ACC112 (cell line): ENCODE results near the gene CENPM.
A peak's percentile ranks its signal among the peaks of the same experiment; 100 is the strongest.

ENCODE experiments used
- H2AFZ ChIP-seq: fragments of 200-600 bp; sonication (generic); one replicate; pipeline ENCODE4 v1.6.0; 2017; ENCODE audit warnings: antibody characterized with exemption, low read length; ENCODE audit not compliant: unreplicated experiment
- H3K27ac ChIP-seq: fragments of 200-600 bp; sonication (generic); 2 replicates; pipeline ENCODE4 v1.5.1; 2014; ENCODE audit warnings: low read depth, mild to moderate bottlenecking, antibody characterized with exemption, low read length, moderate library complexity
- H3K27me3 ChIP-seq: fragments of 200-600 bp; sonication (generic); 2 replicates; pipeline ENCODE4 v1.6.1; 2014; ENCODE audit warnings: mild to moderate bottlenecking, antibody characterized with exemption, low read length, moderate library complexity, mixed read lengths; ENCODE audit not compliant: insufficient read depth
- H3K36me3 ChIP-seq: fragments of 200-600 bp; sonication (generic); 2 replicates; pipeline ENCODE4 v1.6.1; 2016; ENCODE audit warnings: mild to moderate bottlenecking, antibody characterized with exemption, low read length, moderate library complexity, mixed read lengths; ENCODE audit not compliant: insufficient read depth
- H3K4me1 ChIP-seq: fragments of 200-600 bp; sonication (generic); one replicate; pipeline ENCODE4 v1.6.1; 2016; ENCODE audit warnings: low read length, mixed read lengths; ENCODE audit not compliant: insufficient read depth, unreplicated experiment, control insufficient read depth
- H3K4me3 ChIP-seq: fragments of 200-600 bp; sonication (generic); 2 replicates; pipeline ENCODE4 v1.5.1; 2014; ENCODE audit warnings: mild to moderate bottlenecking, low read depth, low read length
- H3K79me2 ChIP-seq: fragments of 200-600 bp; sonication (generic); one replicate; pipeline ENCODE4 v1.6.0; 2016; ENCODE audit warnings: low read length; ENCODE audit not compliant: control insufficient read depth, unreplicated experiment, insufficient read depth

Gene CENPM

GRCh38 chr22:41946629-41947423 is at the start of gene CENPM:
TSS of gene CENPM (minus strand) at chr22:41947152. CDS start at chr22:41947076, 76 bp downstream.
- H3K79me2 ChIP-seq, result peaks cover 5% of the 10 kb centered on the region
- no peaks in the 10 kb centered on the region for H3K27me3 ChIP-seq
- peaks cover 7% of the 10 kb centered on the region for H3K4me1 ChIP-seq
- peak within 1 kb of the TSS; percentile 93 for H3K4me3 ChIP-seq
- peak within 1 kb of the TSS; percentile 84 for H2AFZ ChIP-seq
- 0 out of 2 replicates have a peak, but pooled peaks cover 2% of the 10 kb centered on the region for H3K36me3 ChIP-seq
- H3K27ac ChIP-seq, result peak within 1 kb of the TSS; percentile 57; the same call in 1 of the 2 replicates

- H3K27me3 ChIP-seq, result no peaks in the 10 kb centered on the region
- no peak overlapping the region for H3K27ac ChIP-seq
- H3K4me1 ChIP-seq, result no peaks in the 10 kb centered on the region
- no peaks in the 10 kb centered on the region for H3K79me2 ChIP-seq
- no peaks in the 10 kb centered on the region for H3K36me3 ChIP-seq
- no peak overlapping the region for H3K4me3 ChIP-seq
- H2AFZ ChIP-seq, result no peak overlapping the region
Measured at GRCh38 chr22:41995211-41995610, 48.3 kb upstream of the CENPM start.

- no peaks in the 10 kb centered on the region for H3K27me3 ChIP-seq
- no peaks in the 10 kb centered on the region for H3K4me1 ChIP-seq
- H3K27ac ChIP-seq, result no peak overlapping the region
- no peak overlapping the region for H2AFZ ChIP-seq
- H3K4me3 ChIP-seq, result no peak overlapping the region
- H3K36me3 ChIP-seq, result no peaks in the 10 kb centered on the region
- H3K79me2 ChIP-seq, result no peaks in the 10 kb centered on the region
Measured at GRCh38 chr22:41992496-41992895, 45.5 kb upstream of the CENPM start.

GRCh38 chr22:41991111-41991510 is 44.2 kb upstream of the CENPM start:
- H3K4me1 ChIP-seq, result no peaks in the 10 kb centered on the region
- no peaks in the 10 kb centered on the region for H3K27me3 ChIP-seq
- no peaks in the 10 kb centered on the region for H3K79me2 ChIP-seq
- H3K4me3 ChIP-seq, result no peak overlapping the region
- no peaks in the 10 kb centered on the region for H3K36me3 ChIP-seq
- H3K27ac ChIP-seq, result no peak overlapping the region
- H2AFZ ChIP-seq, result no peak overlapping the region

- Histone ChIP-seq H3K27ac (no peak overlapping the region), H3K79me2 (no peaks in the 10 kb centered on the region), H3K4me3 (no peak overlapping the region), H3K4me1 (no peaks in the 10 kb centered on the region), H3K36me3 (no peaks in the 10 kb centered on the region), H3K27me3 (no peaks in the 10 kb centered on the region), H2AFZ (no peak overlapping the region)
Measured at GRCh38 chr22:41989246-41989645, 42.3 kb upstream of the CENPM start.

- Histone ChIP-seq H3K4me1 (peaks cover 7% of the 10 kb centered on the region), H3K79me2 (no peaks in the 10 kb centered on the region), H3K4me3 (no peak overlapping the region), H3K27ac (no peak overlapping the region), H3K36me3 (no peaks in the 10 kb centered on the region), H2AFZ (no peak overlapping the region), H3K27me3 (no peaks in the 10 kb centered on the region)
Measured at GRCh38 chr22:41987276-41987675, 40.3 kb upstream of the CENPM start.

GRCh38 chr22:41983513-41984405 is 36.8 kb upstream of the CENPM start:
- H3K79me2 ChIP-seq, result no peaks in the 10 kb centered on the region
- peaks cover 7% of the 10 kb centered on the region for H3K4me1 ChIP-seq
- no peaks in the 10 kb centered on the region for H3K27me3 ChIP-seq
- no peak overlapping the region for H3K27ac ChIP-seq
- no peak overlapping the region for H3K4me3 ChIP-seq
- no peaks in the 10 kb centered on the region for H3K36me3 ChIP-seq
- no peak overlapping the region for H2AFZ ChIP-seq

GRCh38 chr22:41982865-41983264 is 35.9 kb upstream of the CENPM start:
- Histone ChIP-seq H3K36me3 (no peaks in the 10 kb centered on the region), H3K4me1 (peaks cover 7% of the 10 kb centered on the region), H3K79me2 (no peaks in the 10 kb centered on the region), H3K4me3 (no peak overlapping the region), H2AFZ (no peak overlapping the region), H3K27ac (no peak overlapping the region), H3K27me3 (peaks cover 5% of the 10 kb centered on the region; the same call in 1 of the 2 replicates)

GRCh38 chr22:41979423-41980250 is 32.7 kb upstream of the CENPM start:
- Histone ChIP-seq H3K4me1 (peaks cover 7% of the 10 kb centered on the region), H3K36me3 (no peaks in the 10 kb centered on the region), H2AFZ (no peak overlapping the region), H3K79me2 (no peaks in the 10 kb centered on the region), H3K27ac (no peak overlapping the region), H3K27me3 (peaks cover 33% of the 10 kb centered on the region), H3K4me3 (no peak overlapping the region)

GRCh38 chr22:41978732-41979131 is 31.8 kb upstream of the CENPM start:
- Histone ChIP-seq H3K79me2 (no peaks in the 10 kb centered on the region), H3K27ac (no peak overlapping the region), H3K4me1 (peaks cover 5% of the 10 kb centered on the region), H2AFZ (no peak overlapping the region), H3K27me3 (peaks cover 33% of the 10 kb centered on the region), H3K4me3 (no peak overlapping the region), H3K36me3 (no peaks in the 10 kb centered on the region)
